Right atrium auricular region (tissue), 2 donors: ENCODE measurements around the gene CDC42BPG. TPM values are rescaled to one million over a fixed set of nuclear protein-coding genes. Genes with fewer than 3 reads are reported as not detected.
A peak's percentile ranks its signal among the peaks of the same experiment; 100 is the strongest.

Experiments used
- DNase-seq: peaks from one replicate; pipeline ENCODE4 v3.0.0-alpha.2; 2019; ENCODE audit warnings: low spot score
- H3K27ac ChIP-seq, 2 donors: fragments of 200-600 bp; sonication (generic); 1 replicate in 1 of 2; 2 replicates in 1 of 2; pipeline ENCODE4 v1.5.1; 2016 to 2019
- H3K27me3 ChIP-seq, 2 donors: fragments of 200-600 bp; sonication (generic); one replicate each; pipeline versions ENCODE4 v1.5.1 to v1.6.0; 2017 to 2019
- H3K36me3 ChIP-seq: fragments of 200-600 bp; sonication (generic); one replicate; pipeline ENCODE4 v1.5.1; 2016
- H3K4me1 ChIP-seq, 2 donors: fragments of 200-600 bp; sonication (generic); one replicate each; pipeline versions ENCODE4 v1.5.1 to v1.6.0; 2017 to 2019
- H3K4me3 ChIP-seq, 2 donors: fragments of 200-600 bp; sonication (generic); 1 replicate in 1 of 2; 2 replicates in 1 of 2; pipeline ENCODE4 v1.5.1; 2017 to 2019; ENCODE audit warnings: mild to moderate bottlenecking in 1 of 2, moderate library complexity in 1 of 2
- H3K9me3 ChIP-seq, 2 donors: fragments of 200-600 bp; sonication (generic); one replicate each; pipeline ENCODE4 v1.5.1; 2019
- CTCF ChIP-seq, 2 donors: fragments of 200-600 bp; sonication (generic); IDR thresholded peaks; one replicate each; pipeline ENCODE4 v1.5.1; 2019; ENCODE audit warnings: antibody characterized with exemption in 2 of 2
- total RNA-seq, 2 donors: library from RNA; depleted of rRNA; stranded (reverse); fragments of >200 nt; gene quantifications; one replicate each; pipeline ENCODE4 v1.1.0, GENCODE V29; 2016

The CDC42BPG gene
- total RNA-seq, 2 donors from 2014 or later: 0.33 to 1.0 TPM

GRCh38 chr11:64891880-64892279 is 47.4 kb upstream of the CDC42BPG start:
- H3K36me3 ChIP-seq: peaks cover 5% of the 10 kb centered on the region
- no peak for TF ChIP-seq CTCF (IDR thresholded peaks at IDR 0.05)
- no peaks in the 10 kb centered on the region for H3K9me3 ChIP-seq
- no peaks in the 10 kb centered on the region for H3K27me3 ChIP-seq
- H3K4me3 ChIP-seq: no peak overlapping the region
- H3K27ac ChIP-seq: no peak overlapping the region
- peaks cover 0 to 45% of the 10 kb centered on the region in 2 donors for H3K4me1 ChIP-seq
- DNase-seq: no peak

- DNase-seq: no peak
- Histone ChIP-seq H3K27ac (no peak overlapping the region), H3K4me1 (peaks cover 0 to 45% of the 10 kb centered on the region in 2 donors)
These were observed 46.9 kb upstream of the CDC42BPG start for GRCh38 chr11:64891215-64891848.

GRCh38 chr11:64890522-64890939 is 46.1 kb upstream of the CDC42BPG start:
- Histone ChIP-seq H3K4me1 (peaks cover 0 to 45% of the 10 kb centered on the region in 2 donors), H3K27ac (no peak overlapping the region), H3K27me3 (no peaks in the 10 kb centered on the region), H3K4me3 (no peak overlapping the region), H3K9me3 (no peaks in the 10 kb centered on the region), H3K36me3 (peaks cover 5% of the 10 kb centered on the region)
- TF ChIP-seq CTCF (IDR thresholded peaks at IDR 0.05): no peak
- DNase-seq: no peak

More at GRCh38 chr11:64891215-64891848, 46.9 kb upstream of the CDC42BPG start:
- no peaks in the 10 kb centered on the region for H3K9me3 ChIP-seq
- TF ChIP-seq CTCF (IDR thresholded peaks at IDR 0.05): no peak
- H3K4me3 ChIP-seq: no peak overlapping the region
- peaks cover 5% of the 10 kb centered on the region for H3K36me3 ChIP-seq
- H3K27me3 ChIP-seq: no peaks in the 10 kb centered on the region

- Histone ChIP-seq H3K4me3 (no peak overlapping the region), H3K27me3 (no peaks in the 10 kb centered on the region), H3K4me1 (peaks cover 0 to 38% of the 10 kb centered on the region in 2 donors), H3K27ac (no peak overlapping the region), H3K9me3 (no peaks in the 10 kb centered on the region), H3K36me3 (no peaks in the 10 kb centered on the region)
- no peak for DNase-seq
- no peak for TF ChIP-seq CTCF (IDR thresholded peaks at IDR 0.05)
These were observed 44.5 kb upstream of the CDC42BPG start for GRCh38 chr11:64888729-64889511.

GRCh38 chr11:64888406-64888728 is 43.9 kb upstream of the CDC42BPG start:
- no peak for DNase-seq
- Histone ChIP-seq H3K27me3 (no peaks in the 10 kb centered on the region), H3K4me1 (peaks cover 0 to 32% of the 10 kb centered on the region in 2 donors), H3K9me3 (no peaks in the 10 kb centered on the region), H3K27ac (peak overlapping the region in 1 of 2 donors; percentile 55), H3K4me3 (peak overlapping the region; percentile 3 to 35), H3K36me3 (no peaks in the 10 kb centered on the region)
- TF ChIP-seq CTCF (IDR thresholded peaks at IDR 0.05): no peak
